Measurements from ENCODE around the gene CLDN2.
"Not testable (repeated sequence)": the region's sequence is repeated elsewhere in the genome, so short reads cannot be mapped to it uniquely, and the experiment has no call there.

Gene CLDN2

GRCh38 chrX:106955004-106955772, 35.0 kb downstream of the CLDN2 start:
- H3K4me3 ChIP-seq (ENCODE audit: low read depth, low read length): no peak overlapping the region

- H3K4me3 ChIP-seq (ENCODE audit: low read depth, low read length): no peak overlapping the region
Measured at GRCh38 chrX:106957856-106958255, 37.7 kb downstream of the CLDN2 start.

- no peak overlapping the region for H3K4me3 ChIP-seq (ENCODE audit: low read depth, low read length)
Measured at GRCh38 chrX:106959901-106960300, 39.7 kb downstream of the CLDN2 start.

- no peak overlapping the region for H3K4me3 ChIP-seq (ENCODE audit: low read depth, low read length)
Measured at GRCh38 chrX:106963111-106963510, 42.9 kb downstream of the CLDN2 start.

- H3K4me3 ChIP-seq (ENCODE audit: low read depth, low read length): no peak overlapping the region
Measured at GRCh38 chrX:106964290-106964689, 44.1 kb downstream of the CLDN2 start.

GRCh38 chrX:106966547-106966946, 46.3 kb downstream of the CLDN2 start:
- H3K4me3 ChIP-seq (ENCODE audit: low read depth, low read length): not testable (repeated sequence)

GRCh38 chrX:106972896-106973295, 52.7 kb downstream of the CLDN2 start:
- H3K4me3 ChIP-seq (ENCODE audit: low read depth, low read length): no peak overlapping the region

- no peak overlapping the region for H3K4me3 ChIP-seq (ENCODE audit: low read depth, low read length)
Measured at GRCh38 chrX:106973433-106974149, 53.4 kb downstream of the CLDN2 start.

- no peak overlapping the region for H3K4me3 ChIP-seq (ENCODE audit: low read depth, low read length)
Measured at GRCh38 chrX:106976416-106976815, 56.2 kb downstream of the CLDN2 start.

Measured in iPS-11a (cell line).